Measurements from ENCODE around the gene SLC24A4. TPM values are rescaled to one million over a fixed set of nuclear protein-coding genes. Genes with fewer than 3 reads are reported as not detected.

SLC24A4 gene, protein sequence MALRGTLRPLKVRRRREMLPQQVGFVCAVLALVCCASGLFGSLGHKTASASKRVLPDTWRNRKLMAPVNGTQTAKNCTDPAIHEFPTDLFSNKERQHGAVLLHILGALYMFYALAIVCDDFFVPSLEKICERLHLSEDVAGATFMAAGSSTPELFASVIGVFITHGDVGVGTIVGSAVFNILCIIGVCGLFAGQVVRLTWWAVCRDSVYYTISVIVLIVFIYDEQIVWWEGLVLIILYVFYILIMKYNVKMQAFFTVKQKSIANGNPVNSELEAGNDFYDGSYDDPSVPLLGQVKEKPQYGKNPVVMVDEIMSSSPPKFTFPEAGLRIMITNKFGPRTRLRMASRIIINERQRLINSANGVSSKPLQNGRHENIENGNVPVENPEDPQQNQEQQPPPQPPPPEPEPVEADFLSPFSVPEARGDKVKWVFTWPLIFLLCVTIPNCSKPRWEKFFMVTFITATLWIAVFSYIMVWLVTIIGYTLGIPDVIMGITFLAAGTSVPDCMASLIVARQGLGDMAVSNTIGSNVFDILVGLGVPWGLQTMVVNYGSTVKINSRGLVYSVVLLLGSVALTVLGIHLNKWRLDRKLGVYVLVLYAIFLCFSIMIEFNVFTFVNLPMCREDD
- under 1 TPM; 0.11 to 0.81 (median 0.25) TPM for polyA plus RNA-seq (ENCODE audit: insufficient read length in 4 of 4)

GRCh38 chr14:92323011-92323915 is at the start of gene SLC24A4:
Gene SLC24A4 (plus strand): TSS chr14:92323165. CDS start chr14:92323831, 666 bp downstream.
- DNase-seq (ENCODE audit: low read depth in 4 of 4, low spot score in 3 of 4) = peak in 1 of 4 donors; percentile 10

DNA sequence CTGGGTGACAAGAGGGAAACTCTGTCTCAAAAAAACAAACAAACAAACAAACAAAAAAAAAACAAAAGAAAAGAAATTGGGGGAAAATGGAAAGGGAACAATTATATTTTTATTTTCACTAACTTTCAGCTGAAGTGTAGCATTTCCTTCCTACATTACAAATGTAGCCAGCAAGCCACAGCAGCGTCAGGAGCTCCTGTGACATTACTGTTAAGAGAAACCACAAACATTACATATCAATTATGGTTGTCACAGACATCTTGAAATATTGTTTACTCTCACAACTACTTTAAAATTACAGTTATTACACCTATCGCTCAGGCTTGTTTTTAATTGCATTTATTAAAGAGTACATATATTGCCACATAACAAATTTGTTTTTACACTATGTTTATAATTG is 49.8 kb upstream of the SLC24A4 start:
- no peak for DNase-seq (ENCODE audit: low read depth in 4 of 4, low spot score in 3 of 4)

GRCh38 chr14:92274055-92274454 is 48.9 kb upstream of the SLC24A4 start:
- DNase-seq (ENCODE audit: low read depth in 4 of 4, low spot score in 3 of 4) = no peak

- DNase-seq (ENCODE audit: low read depth in 4 of 4, low spot score in 3 of 4) = no peak
Measured at GRCh38 chr14:92276074-92276473, 46.9 kb upstream of the SLC24A4 start.

- no peak for DNase-seq (ENCODE audit: low read depth in 4 of 4, low spot score in 3 of 4)
Measured at GRCh38 chr14:92277031-92277430, 45.9 kb upstream of the SLC24A4 start.

GRCh38 chr14:92280554-92281262 is 42.3 kb upstream of the SLC24A4 start:
- no peak for DNase-seq (ENCODE audit: low read depth in 4 of 4, low spot score in 3 of 4)

DNA sequence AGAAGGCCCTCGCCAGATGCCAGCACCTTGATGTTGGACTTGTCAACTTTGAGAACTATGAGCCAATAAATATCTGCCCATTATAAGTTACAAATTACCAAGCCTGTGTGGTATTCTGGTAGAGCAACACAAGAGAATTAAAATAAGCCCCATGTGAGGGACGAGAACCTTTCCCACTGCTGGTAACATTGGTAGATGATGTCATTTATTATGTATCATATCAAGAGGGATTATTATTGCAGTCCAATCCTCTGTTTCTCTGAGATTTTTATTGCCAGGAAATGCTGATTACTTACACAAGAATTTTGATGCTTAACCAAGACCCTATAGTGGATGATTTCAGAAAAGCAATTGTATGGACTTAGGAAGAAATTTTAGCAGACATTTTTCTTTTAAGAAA is 40.3 kb upstream of the SLC24A4 start:
- DNase-seq (ENCODE audit: low read depth in 4 of 4, low spot score in 3 of 4) = no peak

DNA sequence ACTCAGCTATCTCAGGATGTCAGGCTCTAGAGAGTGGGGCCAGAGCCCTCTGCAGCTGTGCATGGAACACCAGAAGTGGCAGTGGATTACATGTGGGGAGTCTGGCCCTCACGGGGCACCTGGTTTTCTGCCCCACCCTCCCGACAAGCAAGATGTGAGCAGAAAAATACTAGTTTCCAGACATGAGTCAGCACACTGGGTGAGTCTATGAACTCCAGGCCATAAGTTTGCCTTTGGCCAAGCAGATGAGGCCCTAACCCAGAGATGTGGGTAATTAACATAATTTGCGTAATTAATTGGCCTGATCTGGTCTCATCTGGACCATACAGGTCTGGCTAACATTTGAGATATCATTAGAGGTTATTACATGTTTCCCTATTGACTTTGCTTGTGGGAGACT is 37.7 kb upstream of the SLC24A4 start:
- DNase-seq (ENCODE audit: low read depth in 4 of 4, low spot score in 3 of 4) = no peak

GRCh38 chr14:92287987-92288386 is 35.0 kb upstream of the SLC24A4 start:
- no peak for DNase-seq (ENCODE audit: low read depth in 4 of 4, low spot score in 3 of 4)

DNA sequence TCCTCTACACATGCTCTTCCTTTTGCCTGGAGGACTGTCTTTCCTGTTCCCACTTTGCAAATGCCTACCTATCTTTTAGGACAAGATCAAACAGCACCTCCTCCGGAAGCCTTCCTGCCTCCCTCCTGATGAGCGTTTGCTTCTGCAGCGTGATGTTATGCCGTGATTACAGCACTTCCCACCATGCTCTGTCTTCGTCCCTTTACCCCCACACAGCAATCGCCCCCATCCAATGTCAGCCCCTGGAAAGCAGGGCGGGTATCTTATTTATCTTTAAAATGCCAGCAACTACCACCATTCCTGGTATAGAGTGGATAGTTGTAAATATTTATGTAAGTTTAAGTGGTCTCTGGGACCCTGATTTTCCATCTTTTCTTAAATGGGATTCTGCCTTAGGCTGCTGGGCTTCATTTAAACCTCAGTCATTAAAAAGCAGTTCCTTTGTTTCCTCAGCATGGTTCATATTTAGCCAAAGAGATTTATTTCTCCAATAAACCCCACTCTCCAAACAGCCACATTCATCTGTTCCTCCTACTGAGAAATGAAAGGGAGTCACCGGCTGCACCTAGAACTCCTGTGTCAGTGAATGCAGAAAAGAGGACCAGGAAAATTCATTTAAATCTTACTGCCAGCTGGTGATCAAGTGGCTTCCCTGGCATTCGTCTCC is 33.8 kb upstream of the SLC24A4 start:
- DNase-seq (ENCODE audit: low read depth in 4 of 4, low spot score in 3 of 4) = no peak

DNA sequence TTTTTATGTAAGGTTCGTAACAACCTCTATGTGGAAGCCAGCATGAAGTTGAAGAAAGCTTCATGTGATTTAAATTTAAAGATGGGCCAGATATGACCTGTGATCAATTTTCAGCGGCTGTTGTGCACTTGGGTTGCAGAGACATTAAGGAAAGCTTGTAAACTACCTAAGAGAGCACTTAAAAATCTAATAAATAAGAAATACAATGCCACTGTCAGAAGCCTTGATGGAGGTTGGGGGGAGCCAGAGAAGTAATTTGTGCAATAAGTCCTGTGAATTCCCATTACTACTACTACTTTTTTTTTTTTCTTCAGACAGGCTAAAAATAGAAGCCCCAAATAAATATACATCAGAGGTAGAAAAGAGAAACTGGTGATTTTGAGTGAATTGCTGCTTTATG is 30.3 kb upstream of the SLC24A4 start:
- DNase-seq (ENCODE audit: low read depth in 4 of 4, low spot score in 3 of 4) = no peak

- DNase-seq (ENCODE audit: low read depth in 4 of 4, low spot score in 3 of 4) = no peak
Measured at GRCh38 chr14:92294506-92294905, 28.5 kb upstream of the SLC24A4 start.

- DNase-seq (ENCODE audit: low read depth in 4 of 4, low spot score in 3 of 4) = no peak
Measured at GRCh38 chr14:92297818-92298595, 25.0 kb upstream of the SLC24A4 start.

DNA sequence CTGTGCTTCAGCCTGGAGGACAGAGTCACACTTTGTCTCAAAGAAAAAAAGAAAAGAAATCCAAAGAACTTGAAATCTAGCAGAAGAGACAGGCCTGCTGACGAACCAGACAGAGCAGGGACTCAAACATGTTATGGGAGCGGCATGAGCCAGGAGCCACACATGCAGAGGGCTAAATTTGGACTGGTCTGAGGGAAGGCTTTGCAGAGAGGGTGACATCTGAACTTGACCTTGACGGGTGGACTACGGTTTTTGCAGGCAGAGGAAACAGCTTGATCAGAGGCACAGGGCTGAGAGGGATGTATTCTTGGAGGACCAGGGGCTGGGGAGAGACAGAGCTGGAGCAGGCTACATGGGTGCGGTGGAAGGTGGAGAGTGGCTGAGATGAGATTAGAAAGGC is 20.5 kb upstream of the SLC24A4 start:
- DNase-seq (ENCODE audit: low read depth in 4 of 4, low spot score in 3 of 4) = no peak

DNA sequence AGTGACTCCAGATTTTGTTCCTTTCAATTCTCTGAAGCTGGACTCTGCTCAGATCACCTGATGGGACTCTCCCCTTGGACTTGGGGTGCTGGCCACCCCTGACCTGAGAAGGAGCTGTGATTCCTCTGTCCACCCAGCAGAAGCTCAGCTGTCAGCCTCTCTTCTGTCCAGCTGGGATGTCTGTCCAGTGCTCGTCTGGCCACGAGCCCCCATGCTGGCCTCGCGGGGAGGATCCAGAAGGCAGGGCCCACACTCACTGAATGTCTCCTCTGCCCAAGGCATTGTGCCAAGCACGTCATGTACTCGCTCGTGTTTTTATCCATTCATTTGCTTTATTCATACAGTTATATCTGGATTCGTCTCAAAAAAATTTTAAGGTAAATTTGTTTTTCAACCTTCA is 14.2 kb upstream of the SLC24A4 start:
- DNase-seq (ENCODE audit: low read depth in 4 of 4, low spot score in 3 of 4) = no peak

GRCh38 chr14:92309968-92310530 is 12.9 kb upstream of the SLC24A4 start:
- no peak for DNase-seq (ENCODE audit: low read depth in 4 of 4, low spot score in 3 of 4)

DNA sequence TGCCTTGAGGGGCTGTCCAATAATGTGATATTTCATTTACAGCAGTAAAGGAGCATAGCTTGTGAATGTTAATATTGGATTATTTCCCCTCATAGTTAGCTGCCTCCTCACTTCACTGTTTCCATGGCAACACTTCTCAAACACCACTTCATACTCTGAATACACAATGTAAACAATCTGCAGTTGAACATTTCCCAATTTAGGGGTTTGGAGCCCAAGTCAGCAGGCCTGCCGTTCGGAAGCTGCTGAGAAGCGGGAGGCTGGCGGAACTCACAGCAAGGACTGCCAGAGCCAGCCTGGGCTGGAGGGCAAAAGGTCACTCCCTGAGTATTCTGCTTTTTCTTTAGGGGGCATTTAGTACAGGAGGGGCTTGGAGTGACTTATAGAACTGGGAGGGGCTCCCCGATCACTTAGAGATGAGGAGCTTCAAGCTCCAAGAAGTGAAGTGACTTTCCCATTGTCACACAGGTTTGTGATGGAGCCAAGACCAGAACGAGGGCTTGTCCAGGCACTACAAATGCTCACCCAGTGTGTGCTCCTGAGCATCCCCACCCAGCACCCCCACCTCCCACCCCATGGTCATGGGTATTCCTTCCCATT is 12.1 kb upstream of the SLC24A4 start:
- DNase-seq (ENCODE audit: low read depth in 4 of 4, low spot score in 3 of 4) = no peak

GRCh38 chr14:92314182-92314581 is 8.8 kb upstream of the SLC24A4 start:
- no peak for DNase-seq (ENCODE audit: low read depth in 4 of 4, low spot score in 3 of 4)
